ENCODE results near the gene CLCN2. TPM values are rescaled to one million over a fixed set of nuclear protein-coding genes. Genes with fewer than 3 reads are reported as not detected.

The CLCN2 gene
- total and polyA plus RNA-seq, 2 of the 8 experiments (the other 6 are each of a cell fraction or from before 2014, with no cell fraction given) = 13.7 to 16.1 TPM

DNA sequence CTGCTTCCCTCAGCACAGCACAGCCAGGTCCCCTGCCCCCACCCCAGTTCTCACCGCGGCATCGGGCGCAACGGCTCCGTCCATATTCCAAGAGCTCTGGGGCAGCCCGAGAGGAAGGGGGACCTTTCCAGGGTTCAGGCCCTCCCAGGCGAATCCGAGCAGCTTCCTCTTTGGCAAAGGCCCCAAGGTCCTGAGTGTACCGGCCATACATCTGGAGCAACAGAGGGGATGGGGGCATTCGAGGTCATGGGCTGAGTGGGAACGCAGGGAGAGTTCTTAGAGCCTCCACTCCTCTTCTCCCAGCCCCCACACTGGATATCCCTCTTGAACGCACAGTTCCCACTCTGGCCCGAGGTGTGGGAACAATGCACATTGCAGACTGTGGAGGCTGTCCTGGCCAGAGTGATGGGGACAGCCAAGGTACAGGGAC is 2.5 kb downstream of the CLCN2 start:
- ChIA-PET POLR2A (ENCODE audit: partially characterized antibody) (interaction anchor here (0.9 to 2.5 kb wide), 7 partner anchors 8 to 168 kb away, joined by 3 to 15 read pairs (median 5); no protein-coding TSS in a partner anchor), CTCF (ENCODE audit: partially characterized antibody) (interaction anchor here (0.6 to 7.1 kb wide), 12 partner anchors 9 to 453 kb away, joined by 3 to 47 read pairs (median 4); partner anchors contain the start of gene VPS8)
- Histone ChIP-seq H3K4me2 (ENCODE audit: insufficient read depth in 1 of 2, low read depth in 2 of 2, low read length in 2 of 2) (peak overlapping the region in 1 of 2 experiments; percentile 94; a peak in 2 of 4 replicates), H3K79me1 (ENCODE audit: low read depth, low read length) (no peaks in the 10 kb centered on the region), H3K9ac (replicated peaks in 1 of 4; ENCODE audit: extremely low read depth in 1 of 4, low read depth in 3 of 4, low read length in 3 of 4) (no peak overlapping the region), H2BK20ac (ENCODE audit: low read length) (no peak overlapping the region), H3K4ac (replicated peaks; ENCODE audit: insufficient read length, low read depth, low read length) (no peak overlapping the region), H3K23ac (ENCODE audit: insufficient read length) (no peak overlapping the region), H3K79me2 (ENCODE audit: control insufficient read depth in 1 of 2, insufficient read depth in 2 of 2, low read length in 2 of 2) (peaks cover 0 to 5% of the 10 kb centered on the region in 2 experiments; a peak in 2 of 4 replicates), H2AFZ (ENCODE audit: low read length) (no peak overlapping the region), H3K27ac (ENCODE audit: low read depth, low read length) (no peak overlapping the region), H2BK5ac (ENCODE audit: low read depth, low read length) (no peak overlapping the region), H3K4me1 (replicated peaks in 1 of 4; ENCODE audit: control insufficient read depth in 3 of 4, insufficient read depth in 4 of 4, low read length in 3 of 4) (peaks cover 3 to 19% (median 12%) of the 10 kb centered on the region in 4 experiments), H3K18ac (ENCODE audit: extremely low read depth, low read length) (no peak overlapping the region), H2BK12ac (ENCODE audit: low read depth, low read length) (no peak overlapping the region), H4K20me1 (replicated peaks in 1 of 2; ENCODE audit: control insufficient read depth in 1 of 2, insufficient read depth in 2 of 2, low read length in 2 of 2) (peaks cover 5 to 6% of the 10 kb centered on the region in 2 experiments), H3K14ac (ENCODE audit: insufficient read length) (no peak overlapping the region), H2BK15ac (ENCODE audit: low read length) (no peak overlapping the region), H3K56ac (replicated peaks; ENCODE audit: insufficient read length, low read depth, low read length) (no peak overlapping the region), H3K9me3 (ENCODE audit: insufficient read depth in 2 of 2, low read depth in 1 of 2, low read length in 1 of 2) (no peaks in the 10 kb centered on the region), H3K27me3 (replicated peaks in 1 of 4; ENCODE audit: control insufficient read depth in 3 of 4, extremely low read depth in 1 of 4, insufficient read depth in 3 of 4, low read length in 3 of 4) (peaks cover 0 to 8% (median 3%) of the 10 kb centered on the region in 4 experiments; a peak in 3 of 7 replicates), H3K23me2 (ENCODE audit: low read depth, low read length) (peaks cover 20% of the 10 kb centered on the region), H3K36me3 (ENCODE audit: control insufficient read depth in 2 of 4, insufficient read depth in 4 of 4, low read length in 3 of 4) (peaks cover 4 to 26% (median 18%) of the 10 kb centered on the region in 4 experiments; a peak in 5 of 8 replicates), H4K91ac (replicated peaks; ENCODE audit: insufficient read length, low read length) (no peak overlapping the region), H4K5ac (ENCODE audit: insufficient read length, low read depth, low read length) (no peak overlapping the region), H3K4me3 (ENCODE audit: extremely low read depth in 1 of 4, insufficient read depth in 2 of 4, low read depth in 3 of 4, low read length in 4 of 4) (no peak overlapping the region), H2AK5ac (ENCODE audit: low read depth, low read length) (no peak overlapping the region), H2BK120ac (replicated peaks; ENCODE audit: low read depth, low read length) (no peak overlapping the region), H4K8ac (ENCODE audit: extremely low read depth, insufficient read depth, low read length) (no peak overlapping the region)
- TF ChIP-seq NANOG (IDR thresholded peaks at IDR 0.05; ENCODE audit: insufficient read depth, low read depth, low read length, poor library complexity, severe bottlenecking) (no peak), ASH2L (IDR thresholded peaks at IDR 0.05; ENCODE audit: low read length) (no peak), ZNF274 (IDR thresholded peaks at IDR 0.05; ENCODE audit: borderline replicate concordance, extremely low read depth, low read length) (no peak), YY1 (IDR thresholded peaks at IDR 0.05; ENCODE audit: low read depth, low read length) (no peak), NRF1 (IDR thresholded peaks at IDR 0.05; ENCODE audit: low read depth, low read length) (no peak), BCL11A (IDR thresholded peaks at IDR 0.05; ENCODE audit: low read depth in 2 of 2, low read length in 2 of 2) (no peak), CTBP2 (IDR thresholded peaks at IDR 0.05; ENCODE audit: borderline replicate concordance, insufficient read depth, insufficient read length, low read length) (no peak), CBX8 (IDR thresholded peaks at IDR 0.05; ENCODE audit: borderline replicate concordance, low read depth, low read length) (no peak), GTF2F1 (IDR thresholded peaks at IDR 0.05; ENCODE audit: borderline replicate concordance, low read depth, low read length) (no peak), RNF2 (IDR thresholded peaks at IDR 0.05; ENCODE audit: borderline replicate concordance, low read depth, low read length, missing control alignments, poor library complexity, severe bottlenecking) (no peak)
- FAIRE-seq (no peak), DNase-seq (ENCODE audit: low read depth in 1 of 2, low spot score in 2 of 2) (no peak)
- WGBS, 2 experiments (ENCODE audit: extremely low coverage in 1 of 2, insufficient coverage in 1 of 2, insufficient read length in 1 of 2, insufficient replicate concordance in 2 of 2, low coverage in 1 of 2, low lambda C conversion rate in 2 of 2, missing lambda C conversion rate in 1 of 2) = 86% methylated on average over 14 of the region's 14 CpGs; no CpG with 5 or more reads in 1 of the 2 experiments
